Duodenal mucosa (tissue), 2 donors: ENCODE data around the gene TCAP.

Experiments used
- H3K27ac ChIP-seq: one replicate; pipeline ENCODE4 v1.7.0; 2013; ENCODE audit warnings: low read depth, low read length
- H3K27me3 ChIP-seq, 2 donors: one replicate each; pipeline ENCODE4 v1.7.0; 2013; ENCODE audit warnings: low read length in 2 of 2, control low read depth in 1 of 2; ENCODE audit not compliant: insufficient read depth in 2 of 2, control insufficient read depth in 1 of 2
- H3K36me3 ChIP-seq, 2 donors: one replicate each; pipeline ENCODE4 v1.7.0; 2013; ENCODE audit warnings: low read length in 2 of 2, control low read depth in 1 of 2; ENCODE audit not compliant: insufficient read depth in 2 of 2, control insufficient read depth in 1 of 2
- H3K4me1 ChIP-seq, 2 donors: one replicate each; pipeline ENCODE4 v1.7.0; 2013; ENCODE audit warnings: low read length in 2 of 2, control low read depth in 1 of 2; ENCODE audit not compliant: insufficient read depth in 2 of 2, control insufficient read depth in 1 of 2
- H3K4me3 ChIP-seq, 2 donors: one replicate each; pipeline ENCODE4 v1.7.0; 2013; ENCODE audit warnings: low read length in 2 of 2, low read depth in 1 of 2
- H3K9ac ChIP-seq, 2 donors: one replicate each; pipeline ENCODE4 v1.7.0; 2013; ENCODE audit warnings: low read length in 2 of 2, low read depth in 1 of 2
- H3K9me3 ChIP-seq, 2 donors: one replicate each; pipeline ENCODE4 v1.7.0; 2013; ENCODE audit warnings: low read length in 2 of 2, control low read depth in 1 of 2; ENCODE audit not compliant: control insufficient read depth in 1 of 2

Gene TCAP, protein sequence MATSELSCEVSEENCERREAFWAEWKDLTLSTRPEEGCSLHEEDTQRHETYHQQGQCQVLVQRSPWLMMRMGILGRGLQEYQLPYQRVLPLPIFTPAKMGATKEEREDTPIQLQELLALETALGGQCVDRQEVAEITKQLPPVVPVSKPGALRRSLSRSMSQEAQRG

DNA sequence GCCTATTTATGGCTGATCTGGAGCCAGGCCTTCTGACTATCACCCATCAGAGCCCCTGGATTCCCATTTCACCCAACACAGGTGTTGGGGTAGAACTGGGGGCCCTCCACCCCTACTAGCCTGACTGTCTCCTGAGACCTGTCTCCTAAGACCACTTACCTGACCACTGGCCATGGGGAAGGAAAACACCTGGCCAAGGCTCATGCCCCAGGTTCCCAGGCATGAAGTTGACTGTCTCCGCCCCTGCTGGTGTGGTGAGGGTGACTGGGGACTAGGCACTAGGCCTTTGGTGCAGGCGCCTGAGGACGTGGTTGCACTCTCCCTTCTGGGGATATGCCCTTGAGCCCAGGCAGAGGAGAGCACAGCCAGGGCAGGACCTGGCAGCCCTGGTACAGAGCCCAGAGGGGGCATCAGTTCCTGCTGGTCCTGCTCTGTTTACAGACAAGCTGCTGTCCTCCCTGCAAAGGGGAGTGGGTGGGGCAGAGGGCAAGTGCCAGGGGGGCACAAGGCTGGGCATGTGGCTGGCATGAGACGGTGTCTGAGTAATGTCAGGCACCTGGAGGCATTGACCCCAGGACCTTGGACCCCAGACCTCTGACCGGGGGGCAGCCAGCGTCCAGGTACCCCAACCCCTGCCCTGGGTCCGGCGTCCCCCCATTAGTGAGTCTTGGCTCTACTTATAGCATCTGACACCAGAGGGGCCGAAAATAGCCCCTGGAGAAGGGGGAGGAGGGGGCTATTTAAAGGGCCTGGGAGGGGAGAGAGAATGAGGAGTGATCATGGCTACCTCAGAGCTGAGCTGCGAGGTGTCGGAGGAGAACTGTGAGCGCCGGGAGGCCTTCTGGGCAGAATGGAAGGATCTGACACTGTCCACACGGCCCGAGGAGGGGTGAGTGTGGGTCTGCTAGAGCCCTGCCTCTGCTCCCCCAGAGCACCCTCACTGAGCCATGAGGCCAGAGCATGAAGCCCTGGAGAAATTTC is at the start of gene TCAP:
Gene TCAP, plus strand, starts transcription at position 769 of the 981 bp plus-strand sequence. Its CDS starts 11 bp downstream, at position 780.
- Histone ChIP-seq H3K9me3 (no peaks in the 10 kb centered on the region), H3K27ac (no peak within 1 kb of the TSS), H3K36me3 (peaks cover 14 to 24% of the 10 kb centered on the region in 2 donors), H3K9ac (no peak within 1 kb of the TSS), H3K4me3 (no peak within 1 kb of the TSS), H3K4me1 (peaks cover 34 to 40% of the 10 kb centered on the region in 2 donors), H3K27me3 (peaks cover 14 to 19% of the 10 kb centered on the region in 2 donors)

DNA sequence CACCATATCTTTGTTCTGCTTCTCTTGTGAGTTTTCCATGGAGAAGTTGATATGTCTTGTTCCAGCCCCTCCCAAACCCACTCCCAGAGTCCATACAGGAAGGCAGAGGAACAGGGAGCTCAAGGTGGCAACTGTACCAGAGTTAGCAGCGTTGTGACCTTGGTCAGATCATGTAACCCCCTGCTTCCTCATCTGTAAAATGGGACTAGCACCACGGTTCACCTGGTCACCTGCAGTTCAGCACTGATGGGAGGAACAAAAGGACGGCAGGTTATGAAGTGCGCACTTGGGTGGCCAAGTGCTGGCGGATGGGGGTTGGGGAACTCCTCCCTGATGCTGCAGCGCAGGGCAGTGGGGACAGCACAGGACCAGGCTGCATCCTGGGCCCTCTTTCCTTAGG is 49.7 kb upstream of the TCAP start:
- H3K27ac ChIP-seq, result no peak overlapping the region
- H3K4me1 ChIP-seq, result peaks cover 12 to 22% of the 10 kb centered on the region in 2 donors
- H3K36me3 ChIP-seq, result no peaks in the 10 kb centered on the region
- no peak overlapping the region for H3K4me3 ChIP-seq
- peaks cover 18 to 19% of the 10 kb centered on the region in 2 donors for H3K27me3 ChIP-seq
- H3K9ac ChIP-seq, result no peak overlapping the region
- no peaks in the 10 kb centered on the region for H3K9me3 ChIP-seq

DNA sequence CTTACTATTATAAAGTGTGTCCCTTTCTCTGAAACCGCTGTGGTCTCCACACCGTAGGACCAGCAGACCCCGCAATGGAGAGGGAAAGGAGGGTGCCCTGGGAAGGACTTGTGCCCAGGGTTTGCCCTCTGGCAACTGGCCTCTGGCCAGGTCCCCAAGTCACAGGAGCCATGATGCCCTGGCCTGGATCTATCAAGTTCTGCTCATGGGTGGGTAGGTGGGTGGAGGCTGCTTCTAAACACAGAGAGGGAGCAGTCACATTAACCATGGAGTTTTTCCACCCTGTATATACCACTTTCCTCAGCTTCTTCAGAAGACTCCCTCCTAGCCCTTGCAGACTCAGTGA is 48.1 kb upstream of the TCAP start:
- H3K4me1 ChIP-seq, result peaks cover 12 to 23% of the 10 kb centered on the region in 2 donors
- no peaks in the 10 kb centered on the region for H3K9me3 ChIP-seq
- peak overlapping the region; percentile 54 to 66 for H3K4me3 ChIP-seq
- H3K36me3 ChIP-seq, result no peaks in the 10 kb centered on the region
- H3K27ac ChIP-seq, result no peak overlapping the region
- peak overlapping the region; percentile 31 to 38 for H3K9ac ChIP-seq
- H3K27me3 ChIP-seq, result peaks cover 14 to 16% of the 10 kb centered on the region in 2 donors

DNA sequence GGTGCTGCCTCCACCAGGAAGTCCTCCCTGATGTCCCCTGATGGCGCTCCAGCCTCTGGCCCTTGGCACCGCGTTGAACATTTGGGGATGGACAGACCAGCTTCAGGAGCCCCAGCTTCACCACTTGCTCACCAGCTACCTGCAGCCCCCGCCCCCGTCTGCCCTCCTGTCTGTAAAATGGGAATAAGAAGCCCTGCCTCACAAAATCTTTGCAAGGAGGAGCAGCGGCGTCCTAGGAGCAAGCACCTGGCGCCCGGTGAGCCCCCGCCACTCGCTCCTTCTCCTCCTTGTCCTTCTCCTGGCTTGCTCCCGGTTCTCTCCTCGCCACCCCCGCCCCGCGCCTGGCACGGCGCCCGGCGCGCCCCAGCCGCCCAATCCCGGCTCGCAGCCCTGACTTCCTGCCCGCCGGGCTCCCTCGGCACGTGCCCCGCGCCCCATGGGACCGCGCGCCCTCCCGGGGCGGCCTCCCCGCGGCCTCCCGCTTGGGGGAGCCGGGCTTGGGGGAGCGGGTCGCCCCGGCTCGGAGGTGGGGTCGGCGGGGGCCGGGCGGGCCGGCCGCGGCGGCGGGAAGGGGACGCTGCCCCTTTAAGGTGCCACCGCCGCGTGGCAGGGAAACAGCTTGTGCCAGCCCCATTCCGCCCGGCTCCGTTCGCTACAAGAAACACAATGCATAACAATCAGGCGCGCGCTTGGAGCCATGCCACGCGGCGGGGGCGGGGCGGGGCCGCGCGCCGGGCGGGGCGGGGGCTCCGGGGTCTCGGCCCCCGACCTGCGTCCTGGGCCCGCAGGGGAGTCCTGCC is 47.5 kb upstream of the TCAP start:
- H3K4me3 ChIP-seq, result peak overlapping the region; percentile 54 to 66
- no peaks in the 10 kb centered on the region for H3K9me3 ChIP-seq
- H3K27ac ChIP-seq, result no peak overlapping the region
- peaks cover 13 to 16% of the 10 kb centered on the region in 2 donors for H3K27me3 ChIP-seq
- peak overlapping the region; percentile 31 to 38 for H3K9ac ChIP-seq
- no peaks in the 10 kb centered on the region for H3K36me3 ChIP-seq
- H3K4me1 ChIP-seq, result peaks cover 12 to 25% of the 10 kb centered on the region in 2 donors

DNA sequence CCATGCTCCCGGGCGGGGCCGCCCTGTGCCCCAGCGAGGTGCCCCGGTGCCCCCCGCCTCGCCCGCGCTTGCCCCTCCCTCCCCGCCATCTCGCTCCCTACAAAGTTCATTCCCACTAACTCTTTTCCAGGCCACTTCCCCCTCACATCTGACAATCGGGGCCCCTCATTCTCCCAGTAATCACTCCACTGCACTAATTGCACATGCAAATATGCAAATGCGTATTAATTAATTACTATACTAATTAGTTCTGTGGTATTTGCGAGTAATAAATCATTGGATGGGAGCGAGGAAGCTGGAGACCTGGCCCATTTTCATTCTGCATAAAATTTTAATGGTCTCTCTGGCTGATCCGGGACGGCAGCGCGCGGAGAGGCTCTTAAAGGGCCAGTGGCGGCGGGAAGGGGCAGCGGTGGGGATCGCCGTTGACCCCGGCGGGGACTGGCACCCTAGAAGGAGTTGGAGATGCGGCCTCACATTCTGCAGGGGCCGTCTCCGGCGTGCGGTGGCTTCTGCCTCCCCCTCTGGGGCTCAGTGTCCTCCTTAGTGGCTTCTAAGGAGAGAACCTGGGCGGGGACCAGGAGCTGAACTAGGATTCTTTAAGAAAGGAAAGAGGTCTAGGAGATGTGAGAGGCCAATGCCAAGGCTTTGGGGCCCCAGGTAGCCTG is 46.8 kb upstream of the TCAP start:
- no peaks in the 10 kb centered on the region for H3K9me3 ChIP-seq
- H3K36me3 ChIP-seq, result no peaks in the 10 kb centered on the region
- H3K9ac ChIP-seq, result peak overlapping the region in 1 of 2 donors; percentile 32
- no peak overlapping the region for H3K27ac ChIP-seq
- peaks cover 9 to 11% of the 10 kb centered on the region in 2 donors for H3K27me3 ChIP-seq
- H3K4me1 ChIP-seq, result peaks cover 17 to 29% of the 10 kb centered on the region in 2 donors
- H3K4me3 ChIP-seq, result peak overlapping the region; percentile 66 to 73

DNA sequence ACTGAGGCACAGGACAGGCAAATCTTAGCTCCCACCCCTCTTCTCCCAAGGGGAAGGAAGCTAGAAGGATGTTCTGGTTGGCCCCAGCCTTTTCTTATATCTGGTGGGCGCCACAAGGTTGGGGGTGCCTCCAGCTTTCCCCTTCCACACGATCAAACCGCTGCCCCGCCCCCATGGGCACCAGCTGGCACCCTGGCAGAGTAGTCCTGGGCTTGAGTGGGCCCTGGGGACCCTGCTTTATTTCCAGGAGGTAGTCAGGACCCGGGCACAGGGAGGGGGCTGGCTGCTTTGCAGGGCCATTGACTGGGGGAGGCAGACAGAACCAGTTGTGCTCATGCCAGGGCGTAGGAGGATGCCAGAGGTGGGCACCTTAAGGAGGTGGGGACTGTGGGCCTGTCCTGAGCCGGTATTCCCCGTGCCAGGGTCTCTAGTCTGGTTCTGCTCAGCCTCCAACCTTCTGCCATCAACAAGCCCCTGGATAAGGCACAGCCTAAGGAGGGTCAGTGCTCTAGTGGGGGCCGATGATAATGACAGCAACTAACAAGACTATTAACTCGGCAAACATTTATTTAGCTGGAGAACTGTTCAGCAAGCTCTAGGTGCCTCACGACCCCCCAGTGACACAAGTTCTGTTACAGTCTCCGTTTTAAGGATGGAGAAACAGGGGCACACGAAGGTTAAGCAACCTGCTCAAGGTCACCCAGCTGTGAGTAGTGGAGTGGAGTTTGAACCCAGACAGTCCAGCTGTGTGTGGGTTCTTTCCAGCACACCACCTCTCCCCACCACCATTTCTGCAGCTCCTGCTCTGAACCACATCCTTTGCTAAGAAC is 46.0 kb upstream of the TCAP start:
- Histone ChIP-seq H3K9ac (peak overlapping the region in 1 of 2 donors; percentile 32), H3K9me3 (no peaks in the 10 kb centered on the region), H3K27me3 (peaks cover 9 to 11% of the 10 kb centered on the region in 2 donors), H3K36me3 (no peaks in the 10 kb centered on the region), H3K4me3 (no peak overlapping the region), H3K27ac (no peak overlapping the region), H3K4me1 (peaks cover 23 to 35% of the 10 kb centered on the region in 2 donors)

DNA sequence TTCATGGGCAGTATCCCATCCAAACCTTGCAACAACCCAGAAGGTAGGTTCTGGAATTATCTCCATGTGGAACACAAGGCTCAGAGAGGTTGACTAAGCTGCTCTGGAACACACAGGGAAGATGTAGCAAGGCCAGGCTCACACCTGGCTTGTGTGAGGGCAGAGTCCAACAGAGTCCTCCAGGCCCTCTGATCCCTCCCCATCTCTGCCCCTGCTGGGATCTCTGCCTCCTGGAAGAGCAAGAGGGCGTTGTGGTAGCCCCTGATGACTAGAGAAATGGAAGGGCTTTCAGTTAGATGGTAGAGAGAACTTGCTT is 45.4 kb upstream of the TCAP start:
- H3K27ac ChIP-seq, result no peak overlapping the region
- H3K4me3 ChIP-seq, result no peak overlapping the region
- no peaks in the 10 kb centered on the region for H3K9me3 ChIP-seq
- H3K36me3 ChIP-seq, result no peaks in the 10 kb centered on the region
- H3K27me3 ChIP-seq, result peaks cover 6 to 11% of the 10 kb centered on the region in 2 donors
- peaks cover 27 to 37% of the 10 kb centered on the region in 2 donors for H3K4me1 ChIP-seq
- H3K9ac ChIP-seq, result no peak overlapping the region

DNA sequence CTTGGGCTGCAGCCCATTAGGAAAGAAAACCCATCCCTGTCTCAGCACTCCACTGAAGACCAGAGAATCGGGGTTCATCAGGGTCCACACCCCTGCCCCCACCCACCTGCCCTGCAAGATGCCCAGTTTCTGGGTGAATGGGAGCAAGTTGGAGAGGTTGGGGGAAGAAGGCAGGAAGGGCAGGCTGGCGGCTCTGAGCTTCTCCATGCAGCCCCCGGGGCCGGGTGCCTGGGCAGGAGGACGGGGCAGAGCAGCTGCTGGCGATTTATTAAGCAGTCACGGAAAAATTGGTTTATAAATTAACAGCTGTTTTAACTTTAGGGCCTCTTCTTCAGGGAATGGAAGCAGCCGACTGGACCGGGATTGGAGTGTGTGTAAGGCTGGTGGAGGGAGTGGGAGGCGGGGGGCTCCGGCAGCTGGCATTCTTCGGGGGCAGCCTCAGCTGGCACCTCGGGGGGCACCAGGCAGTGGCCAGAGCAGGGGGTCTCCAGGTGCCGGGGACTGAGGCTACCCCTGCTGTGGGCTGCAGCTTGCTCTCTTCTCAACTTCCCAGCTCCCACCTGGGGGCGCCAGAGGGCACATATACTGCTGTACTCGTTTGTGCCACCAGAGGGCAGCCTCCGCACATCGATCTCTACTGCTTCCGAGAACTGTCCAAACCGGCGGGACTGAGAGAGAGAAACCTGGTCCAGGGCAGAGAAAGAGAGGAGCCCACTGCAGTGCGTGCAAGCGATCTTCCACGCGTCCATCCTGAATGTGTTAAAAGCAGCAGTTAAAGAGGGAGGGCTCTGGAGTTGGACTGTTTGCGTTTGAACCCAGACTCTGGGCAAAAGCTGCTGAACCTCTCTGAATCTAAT is 43.4 kb upstream of the TCAP start:
- H3K4me1 ChIP-seq, result peaks cover 44 to 51% of the 10 kb centered on the region in 2 donors
- peaks cover 9 to 10% of the 10 kb centered on the region in 2 donors for H3K27me3 ChIP-seq
- H3K4me3 ChIP-seq, result peak overlapping the region in 1 of 2 donors; percentile 26
- no peak overlapping the region for H3K27ac ChIP-seq
- H3K9ac ChIP-seq, result peak overlapping the region in 1 of 2 donors; percentile 49
- no peaks in the 10 kb centered on the region for H3K9me3 ChIP-seq
- H3K36me3 ChIP-seq, result no peaks in the 10 kb centered on the region
